Mononuclear cell (primary cell): Measurements from ENCODE around the gene TAS2R13. TPM values are rescaled to one million over a fixed set of nuclear protein-coding genes. Genes with fewer than 3 reads are reported as not detected.

Experiments used
- H3K27me3 ChIP-seq: 2 replicates; pipeline ENCODE4 v1.6.0; 2011; ENCODE audit warnings: low read length, control low read depth; ENCODE audit not compliant: insufficient read depth
- H3K4me1 ChIP-seq: 2 replicates; pipeline ENCODE4 v1.5.1; 2011; ENCODE audit warnings: mild to moderate bottlenecking, low read length, control low read depth; ENCODE audit not compliant: insufficient read depth
- H3K4me3 ChIP-seq: 2 replicates; pipeline ENCODE4 v1.5.1; 2011; ENCODE audit warnings: mild to moderate bottlenecking, low read length, moderate library complexity
- H3K9me3 ChIP-seq: 2 replicates; pipeline ENCODE4 v1.5.1; 2011; ENCODE audit warnings: low read depth, mild to moderate bottlenecking, control low read depth, low read length
- total RNA-seq: library from RNA; depleted of rRNA; stranded (reverse); fragments of >200 nt; gene quantifications from one replicate; pipeline ENCODE4 v1.2.3, GENCODE V29; 2012

TAS2R13 gene
- 0.94 TPM for total RNA-seq

- Histone ChIP-seq H3K4me1 (no peaks in the 10 kb centered on the region), H3K4me3 (no peak within 1 kb of the TSS)
Observed at GRCh38 chr12:10909462-10909861, at the start of gene TAS2R13. TSS of gene TAS2R13 (minus strand) at chr12:10909562. CDS start at chr12:10909298, 264 bp downstream.

GRCh38 chr12:10957741-10958140 lies 48.4 kb upstream of the TAS2R13 start:
- Histone ChIP-seq H3K4me1 (peaks cover 5% of the 10 kb centered on the region), H3K4me3 (no peak overlapping the region), H3K9me3 (peaks cover 13% of the 10 kb centered on the region), H3K27me3 (no peaks in the 10 kb centered on the region)

More at GRCh38 chr12:10909462-10909861, at the start of gene TAS2R13:
- peaks cover 14% of the 10 kb centered on the region for H3K9me3 ChIP-seq
- H3K27me3 ChIP-seq, result no peaks in the 10 kb centered on the region

- Histone ChIP-seq H3K4me1 (peaks cover 4% of the 10 kb centered on the region), H3K4me3 (no peak overlapping the region), H3K9me3 (peaks cover 13% of the 10 kb centered on the region), H3K27me3 (no peaks in the 10 kb centered on the region)
Observed at GRCh38 chr12:10956085-10956484, 46.7 kb upstream of the TAS2R13 start.

DNA sequence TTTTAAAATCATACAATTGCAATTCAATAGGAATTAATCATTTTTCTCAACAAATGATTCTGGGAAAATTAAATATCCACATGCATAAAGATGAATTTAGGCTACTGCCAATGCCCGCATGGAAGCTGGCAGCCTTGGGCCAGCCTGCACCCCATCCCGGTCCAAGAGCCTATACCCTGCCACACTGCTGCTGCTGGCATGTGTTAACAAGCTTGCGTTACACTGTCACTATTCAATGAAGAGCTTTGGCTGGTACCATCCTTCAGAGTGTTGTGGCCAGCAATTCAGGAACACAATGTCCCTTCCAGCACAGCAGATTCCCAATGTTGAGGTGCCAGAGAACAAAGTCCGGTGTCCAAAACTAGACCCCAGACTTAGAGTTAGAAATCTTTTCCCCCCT lies 43.3 kb upstream of the TAS2R13 start:
- no peaks in the 10 kb centered on the region for H3K4me1 ChIP-seq
- H3K27me3 ChIP-seq, result no peaks in the 10 kb centered on the region
- H3K9me3 ChIP-seq, result peaks cover 20% of the 10 kb centered on the region
- H3K4me3 ChIP-seq, result no peak overlapping the region

DNA sequence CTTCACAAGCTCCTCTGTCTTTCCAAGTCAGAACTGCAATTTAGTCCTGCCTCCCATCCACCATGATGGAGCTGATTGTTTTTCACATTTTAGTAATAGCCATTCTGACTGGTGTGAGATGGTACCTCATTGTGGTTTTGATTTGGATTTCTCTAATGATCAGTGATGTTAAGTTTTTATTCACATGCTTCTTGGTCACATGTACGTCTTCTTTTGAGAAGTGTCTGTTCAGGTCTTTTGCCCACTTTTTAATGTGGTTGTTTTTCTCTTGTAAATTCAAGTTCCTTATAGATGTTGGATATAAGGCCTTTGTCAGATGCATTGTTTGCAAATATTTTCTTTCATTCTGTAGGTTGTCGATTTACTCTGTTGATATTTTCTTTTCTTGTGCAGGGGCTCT lies 33.8 kb upstream of the TAS2R13 start:
- peaks cover 6% of the 10 kb centered on the region for H3K9me3 ChIP-seq
- H3K4me1 ChIP-seq, result no peaks in the 10 kb centered on the region
- no peaks in the 10 kb centered on the region for H3K27me3 ChIP-seq
- H3K4me3 ChIP-seq, result no peak overlapping the region

DNA sequence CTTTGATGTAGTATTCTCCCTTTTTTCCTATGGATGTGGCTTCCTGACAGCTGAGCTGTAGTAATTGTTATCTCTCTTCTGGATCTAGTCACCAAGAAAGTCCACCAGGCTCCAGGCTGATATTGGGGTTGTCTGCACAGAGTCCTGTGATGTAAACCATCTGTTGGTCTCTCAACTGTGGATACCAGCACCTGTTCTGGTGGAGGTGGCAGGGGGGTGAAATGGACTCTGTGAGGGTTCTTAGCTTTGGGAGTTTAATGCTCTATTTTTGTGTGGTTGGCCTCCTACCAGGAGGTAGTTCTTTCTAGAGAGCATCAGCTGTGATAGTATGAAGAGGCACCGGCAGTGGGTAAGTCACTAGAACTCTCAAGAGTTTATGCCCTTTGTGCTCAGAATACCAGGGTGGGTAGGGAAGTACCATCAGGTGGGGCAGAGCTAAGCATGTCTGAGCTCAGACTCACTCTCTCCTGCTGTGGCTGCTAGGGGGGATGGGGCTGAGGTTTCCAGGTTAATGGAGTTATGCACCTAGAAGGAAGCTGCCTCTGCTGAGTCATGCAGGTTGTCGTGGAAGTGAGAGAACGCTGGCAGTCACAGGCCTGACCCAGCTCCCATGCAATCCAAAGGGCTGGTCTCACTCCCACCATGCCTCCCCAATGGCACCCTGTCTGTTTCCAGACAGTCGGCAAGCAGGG lies 32.7 kb upstream of the TAS2R13 start:
- Histone ChIP-seq H3K4me1 (no peaks in the 10 kb centered on the region), H3K4me3 (no peak overlapping the region), H3K9me3 (no peaks in the 10 kb centered on the region), H3K27me3 (no peaks in the 10 kb centered on the region)

DNA sequence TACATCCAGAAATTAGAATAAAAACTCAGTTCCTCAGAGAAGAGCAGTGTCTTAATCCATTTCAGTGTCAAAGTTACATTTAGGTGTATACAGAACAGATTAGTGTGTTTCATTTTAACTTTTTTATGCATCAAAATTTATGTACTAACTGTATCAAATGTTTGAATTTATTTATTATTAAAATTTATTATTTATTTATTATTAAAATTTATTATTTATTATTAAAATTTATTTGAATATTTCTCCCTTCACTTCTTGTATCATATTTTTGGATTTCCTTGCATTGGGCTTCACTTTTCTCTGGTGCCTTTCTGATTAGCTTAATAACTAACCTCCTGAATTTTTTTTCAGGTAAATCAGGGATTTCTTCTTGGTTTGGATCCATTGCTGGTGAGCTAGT lies 32.0 kb upstream of the TAS2R13 start:
- no peaks in the 10 kb centered on the region for H3K27me3 ChIP-seq

DNA sequence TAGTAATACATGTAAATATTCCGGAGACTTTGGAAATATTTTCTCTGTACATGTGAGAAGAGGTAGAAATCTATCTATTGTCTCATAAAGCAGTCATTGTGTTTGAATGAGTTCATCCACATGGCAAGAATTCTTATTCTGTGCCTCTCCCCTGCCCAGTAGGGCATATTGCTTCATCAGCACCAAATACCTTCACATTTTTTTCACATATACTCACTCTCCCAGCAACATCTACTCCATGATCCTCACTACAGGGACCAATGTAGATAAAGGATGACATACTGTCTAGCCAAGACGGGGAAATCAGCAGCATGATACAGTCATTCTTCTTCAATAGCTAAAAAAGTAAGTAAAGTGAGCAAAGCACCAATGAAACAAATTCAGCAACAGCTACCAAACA lies 31.0 kb upstream of the TAS2R13 start:
- no peaks in the 10 kb centered on the region for H3K27me3 ChIP-seq
- H3K4me3 ChIP-seq, result no peak overlapping the region
- no peaks in the 10 kb centered on the region for H3K9me3 ChIP-seq
- no peaks in the 10 kb centered on the region for H3K4me1 ChIP-seq

More for the DNA sequence above, 32.0 kb upstream of the TAS2R13 start:
- Histone ChIP-seq H3K9me3 (no peaks in the 10 kb centered on the region), H3K4me3 (no peak overlapping the region), H3K4me1 (no peaks in the 10 kb centered on the region)

DNA sequence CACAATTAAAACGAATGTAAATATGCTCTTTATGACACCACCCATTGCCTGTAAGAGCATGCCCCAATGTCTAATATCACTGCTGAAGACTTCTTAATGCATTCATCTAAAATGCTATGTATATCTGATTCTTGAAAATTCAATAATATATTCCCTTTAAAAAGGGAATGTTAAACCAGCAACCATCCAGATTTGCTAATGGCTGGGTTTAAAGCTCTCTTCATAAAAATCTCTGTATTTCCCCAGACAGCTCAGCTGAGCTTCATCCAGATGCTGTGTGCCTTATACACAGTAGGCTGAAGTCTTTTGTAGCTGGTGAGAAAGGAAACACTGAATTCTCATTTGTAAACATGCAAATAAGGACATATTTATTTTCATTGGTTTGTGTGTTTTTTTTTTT lies 29.8 kb upstream of the TAS2R13 start, which contains the start of gene TAS2R14:
Gene TAS2R14 (minus strand): TSS at position 101 of the 400 bp plus-strand sequence. CDS start 56 bp downstream, at position 45.
- Histone ChIP-seq H3K9me3 (no peaks in the 10 kb centered on the region), H3K4me3 (no peak within 1 kb of the TSS), H3K4me1 (no peaks in the 10 kb centered on the region), H3K27me3 (no peaks in the 10 kb centered on the region)

DNA sequence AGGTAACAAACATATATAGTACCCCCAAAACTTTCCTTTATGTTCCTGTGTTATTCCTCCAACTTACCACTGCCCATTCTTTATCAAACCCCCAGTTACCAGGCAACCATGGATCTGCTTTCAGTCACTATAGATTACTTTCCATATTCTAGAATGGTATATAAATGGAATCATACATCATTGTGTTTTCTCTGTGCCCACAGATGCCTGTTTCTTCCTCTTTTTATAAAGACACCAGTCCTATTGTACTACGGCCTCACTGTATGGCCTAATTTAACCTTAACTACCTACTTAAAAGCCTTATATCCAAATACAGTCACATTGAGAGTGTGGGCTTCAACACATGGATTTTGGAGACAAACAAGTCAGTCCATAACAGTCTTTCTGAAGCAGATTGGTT lies 27.1 kb upstream of the TAS2R13 start:
- Histone ChIP-seq H3K4me1 (no peaks in the 10 kb centered on the region), H3K4me3 (no peak overlapping the region), H3K27me3 (no peaks in the 10 kb centered on the region), H3K9me3 (no peaks in the 10 kb centered on the region)

DNA sequence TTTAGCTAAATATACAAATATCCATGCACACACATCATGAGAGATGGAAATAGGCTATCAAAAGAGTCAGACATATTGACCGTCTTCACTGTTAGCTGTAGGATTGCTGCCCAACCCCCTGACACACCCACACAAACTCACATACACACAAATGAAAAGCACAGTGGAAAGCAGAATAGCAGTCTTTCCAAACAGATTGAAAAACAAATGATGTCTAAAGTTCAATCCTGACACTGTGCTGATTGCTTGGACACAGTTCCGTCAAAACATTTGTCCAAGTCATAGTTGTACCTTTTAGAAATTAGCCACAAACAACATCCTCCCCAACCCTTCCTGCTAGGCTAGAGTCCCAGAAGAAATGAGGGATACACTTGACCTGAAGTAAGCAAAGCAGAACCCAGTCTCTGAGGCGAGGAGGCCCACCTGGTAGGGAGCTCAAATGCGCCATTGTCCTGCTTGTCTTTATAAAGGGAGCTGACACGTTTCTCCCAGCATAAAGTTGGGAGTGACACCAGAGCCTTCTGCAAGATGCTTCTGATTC lies 19.5 kb upstream of the TAS2R13 start, which contains the start of gene PRH2:
Gene PRH2 (plus strand): TSS at position 491 of the 541 bp plus-strand sequence. CDS start 38 bp downstream, at position 529.
- H3K9me3 ChIP-seq, result no peaks in the 10 kb centered on the region
- H3K4me1 ChIP-seq, result no peaks in the 10 kb centered on the region
- no peaks in the 10 kb centered on the region for H3K27me3 ChIP-seq
- no peak within 1 kb of the TSS for H3K4me3 ChIP-seq

DNA sequence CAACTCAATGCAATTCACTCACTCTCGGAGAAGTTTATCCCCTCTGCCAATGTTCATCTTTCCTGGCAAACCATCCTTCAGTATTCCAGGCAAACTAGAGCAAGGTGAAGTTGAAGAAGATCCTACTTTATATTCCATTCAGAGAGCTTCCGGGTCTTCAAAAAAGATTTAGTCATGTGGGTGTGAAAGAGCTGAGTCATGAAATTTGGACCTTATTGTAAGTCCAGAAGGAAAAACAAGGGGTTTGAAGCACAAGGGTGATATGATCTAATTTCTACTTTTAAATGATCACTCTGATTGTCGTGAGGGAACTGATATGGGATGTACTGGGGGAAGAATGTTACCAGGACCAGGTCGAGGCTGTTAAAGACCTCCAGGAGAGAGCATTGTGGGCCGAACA lies 16.9 kb upstream of the TAS2R13 start:
- Histone ChIP-seq H3K27me3 (no peaks in the 10 kb centered on the region), H3K4me1 (no peaks in the 10 kb centered on the region), H3K9me3 (no peaks in the 10 kb centered on the region), H3K4me3 (no peak overlapping the region)

DNA sequence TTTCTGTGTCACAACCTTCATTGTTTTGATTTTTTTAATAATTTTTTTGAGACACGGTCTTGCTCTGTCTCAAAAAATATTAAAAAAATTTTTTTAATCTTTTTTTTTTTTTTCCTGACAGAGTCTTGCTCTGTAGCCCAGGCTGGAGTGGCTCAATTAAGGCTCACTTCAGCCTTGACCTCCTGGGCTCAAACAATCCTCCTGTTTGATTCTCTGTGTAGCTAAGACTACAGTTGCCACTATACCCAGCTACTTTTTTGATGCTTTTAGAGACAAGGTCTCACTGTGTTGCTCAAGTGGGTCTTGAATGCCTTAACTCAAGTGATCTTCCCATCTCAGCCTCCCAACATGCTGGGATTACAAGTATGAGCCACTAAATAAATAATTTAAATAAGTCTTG lies 10.4 kb upstream of the TAS2R13 start:
- Histone ChIP-seq H3K9me3 (no peaks in the 10 kb centered on the region), H3K27me3 (no peaks in the 10 kb centered on the region), H3K4me3 (no peak overlapping the region), H3K4me1 (no peaks in the 10 kb centered on the region)

- H3K4me1 ChIP-seq, result no peaks in the 10 kb centered on the region
- H3K4me3 ChIP-seq, result no peak overlapping the region
- no peaks in the 10 kb centered on the region for H3K27me3 ChIP-seq
- peaks cover 5% of the 10 kb centered on the region for H3K9me3 ChIP-seq
Observed at GRCh38 chr12:10910380-10910779, 1.0 kb upstream of the TAS2R13 start.

DNA sequence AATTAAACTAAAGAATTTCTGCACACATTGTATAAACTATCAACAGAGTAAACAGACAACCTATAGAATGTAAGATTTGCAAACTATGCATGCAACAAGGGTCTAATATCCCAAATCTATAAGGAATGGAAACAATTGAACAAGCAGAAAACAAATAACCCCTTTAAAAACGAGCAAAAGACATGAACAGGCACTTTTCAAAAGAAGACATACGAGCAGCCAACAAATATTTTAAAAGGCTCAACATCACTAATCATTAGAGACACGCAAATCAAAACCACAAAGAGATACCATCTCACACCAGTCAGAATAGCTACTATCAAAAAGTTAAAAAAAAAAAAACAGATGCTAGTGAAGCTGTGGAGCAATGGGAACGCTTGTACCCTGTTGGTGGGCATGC lies 4.7 kb downstream of the TAS2R13 start:
- H3K9me3 ChIP-seq, result peaks cover 42% of the 10 kb centered on the region

DNA sequence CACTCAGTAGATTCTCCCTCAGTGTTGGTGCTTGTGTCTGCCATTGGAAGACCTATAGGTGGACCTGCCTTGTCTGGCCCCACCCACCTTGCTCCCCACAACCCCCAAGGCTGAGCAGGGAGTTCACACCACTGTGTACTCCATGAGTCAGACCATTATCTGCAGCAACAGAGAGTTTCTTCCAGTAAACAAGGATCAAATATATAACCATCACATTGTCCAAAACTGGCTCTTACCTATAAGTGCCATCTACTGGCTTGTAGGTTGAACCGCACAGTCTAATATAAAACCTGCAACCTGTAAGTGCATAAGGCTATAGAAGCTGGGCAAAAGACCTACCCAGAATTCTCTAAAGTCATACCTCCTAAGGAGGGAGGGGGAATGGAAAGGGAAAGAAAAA lies 7.9 kb downstream of the TAS2R13 start:
- no peak overlapping the region for H3K4me3 ChIP-seq
- H3K27me3 ChIP-seq, result no peaks in the 10 kb centered on the region
- peaks cover 42% of the 10 kb centered on the region for H3K9me3 ChIP-seq
- H3K4me1 ChIP-seq, result no peaks in the 10 kb centered on the region

More for the DNA sequence above, 4.7 kb downstream of the TAS2R13 start:
- Histone ChIP-seq H3K4me3 (no peak overlapping the region), H3K27me3 (no peaks in the 10 kb centered on the region), H3K4me1 (no peaks in the 10 kb centered on the region)
